ENCODE measurements around the gene SCART1. TPM values are rescaled to one million over a fixed set of nuclear protein-coding genes. Genes with fewer than 3 reads are reported as not detected.

SCART1 gene
- total and polyA plus RNA-seq, 2 donors (not counting 3 experiments of a cell fraction or from before 2014, with no cell fraction given), result 0.90 to 1.0 TPM

DNA sequence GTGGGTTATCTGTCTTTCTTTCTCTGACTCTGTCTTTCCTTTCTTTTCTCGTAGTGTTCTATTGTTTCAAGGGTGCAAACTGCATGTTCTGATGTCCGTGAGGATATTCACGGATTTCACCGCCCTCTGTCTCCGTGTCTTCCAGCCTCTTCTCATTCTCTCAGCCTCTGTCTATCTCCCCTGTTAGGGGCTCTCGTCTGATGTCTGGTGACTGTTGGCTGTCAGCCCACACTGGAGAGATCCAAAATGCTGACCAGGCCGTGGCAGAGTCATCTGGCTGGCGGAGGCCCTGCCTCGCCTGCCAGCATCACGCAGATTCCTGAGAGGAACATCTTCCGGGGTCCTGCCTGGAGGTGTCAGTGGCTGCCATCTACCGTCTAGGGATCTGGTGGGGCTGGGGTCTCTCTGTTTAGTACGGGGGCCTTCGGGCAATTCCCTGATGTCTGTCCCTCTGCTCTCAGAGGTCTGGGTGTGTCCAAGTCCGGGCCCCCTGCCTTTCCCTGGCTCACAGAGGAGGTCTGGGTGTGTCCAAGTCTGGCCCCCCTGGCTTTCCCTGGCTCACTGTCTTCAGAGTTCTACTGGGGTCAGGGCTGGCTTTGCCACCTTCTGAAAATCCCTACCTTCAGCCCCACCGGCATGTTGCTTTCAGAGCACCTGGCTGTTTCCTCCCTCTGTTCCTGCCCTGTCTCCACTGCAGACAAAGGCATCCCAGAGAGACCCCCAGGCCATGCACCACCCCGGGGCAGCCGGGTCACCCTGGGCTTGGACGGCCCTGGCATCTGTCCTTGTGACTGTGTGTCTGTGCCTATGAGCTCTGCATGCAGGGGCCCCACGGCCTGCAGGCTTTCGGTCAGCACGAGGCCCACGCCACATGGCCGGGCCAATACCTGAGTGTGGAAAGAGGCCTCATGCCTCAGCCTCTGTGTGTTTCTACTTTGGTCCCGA, 14.0 kb upstream of the SCART1 start:
- FAIRE-seq, result no peak
- Histone ChIP-seq H3K9me1 (replicated peaks; ENCODE audit: control insufficient read depth, extremely low read depth, insufficient read depth, low read length) (no peaks in the 10 kb centered on the region), H3K4me2 (ENCODE audit: insufficient read depth, low read length) (no peak overlapping the region), H3K27me3 (ENCODE audit: control insufficient read depth in 2 of 2, insufficient read depth in 2 of 2, low read length in 2 of 2) (no peaks in the 10 kb centered on the region), H3K36me3 (ENCODE audit: control insufficient read depth in 2 of 2, extremely low read depth in 1 of 2, insufficient read depth in 2 of 2, low read length in 2 of 2) (no peaks in the 10 kb centered on the region), H3K9me3 (replicated peaks; ENCODE audit: control insufficient read depth, insufficient read depth, low read length) (no peaks in the 10 kb centered on the region), H3K27ac (ENCODE audit: insufficient read depth, low read depth, low read length) (no peak overlapping the region), H3K9ac (replicated peaks; ENCODE audit: extremely low read depth, insufficient read depth, low read length) (no peak overlapping the region), H3K4me3 (replicated peaks in 1 of 3; ENCODE audit: insufficient read depth in 1 of 3, low read depth in 1 of 3, low read length in 3 of 3) (no peak overlapping the region), H4K20me1 (replicated peaks; ENCODE audit: control insufficient read depth, extremely low read depth, insufficient read depth, low read length) (no peaks in the 10 kb centered on the region), H3K79me2 (ENCODE audit: control insufficient read depth, insufficient read depth, low read length) (no peaks in the 10 kb centered on the region), H2AFZ (ENCODE audit: low read depth, low read length) (no peak overlapping the region), H3K4me1 (ENCODE audit: control insufficient read depth, extremely low read depth, insufficient read depth, low read length) (no peaks in the 10 kb centered on the region)
- POLR2A ChIA-PET, result no interaction called here
- intact Hi-C loops (cut with micrococcal nuclease) (loop anchor here (5.0 kb wide), 2 partner anchors 58 to 112 kb away; no protein-coding TSS in a partner anchor), dilution Hi-C loops (cut with MboI; ENCODE audit: extremely low pct_ligation_motif_present, low sequenced_read_pairs) (no loop called here)
- DNase-seq (ENCODE audit: low read depth, low spot score), result no peak
- TF ChIP-seq CTCF (IDR thresholded peaks at IDR 0.05; ENCODE audit: extremely low read depth in 1 of 2, insufficient read depth in 1 of 2, low read depth in 1 of 2, low read length in 2 of 2) (no peak), GATA2 (IDR thresholded peaks at IDR 0.05; ENCODE audit: insufficient read depth, insufficient read length, low read depth, low read length) (no peak), EZH2 (IDR thresholded peaks at IDR 0.05; ENCODE audit: borderline replicate concordance, low read depth, low read length, severe bottlenecking) (no peak), POLR2A (IDR thresholded peaks at IDR 0.05; ENCODE audit: low read depth, low read length) (no peak), POLR2AphosphoS5 (IDR thresholded peaks at IDR 0.05; ENCODE audit: insufficient read depth, low read depth, low read length) (no peak), JUN (IDR thresholded peaks at IDR 0.05; ENCODE audit: borderline replicate concordance, insufficient read depth, insufficient read length, low read depth) (no peak), MAX (IDR thresholded peaks at IDR 0.05; ENCODE audit: insufficient read depth, insufficient read length) (no peak), FOS (IDR thresholded peaks at IDR 0.05; ENCODE audit: borderline replicate concordance, insufficient read depth, low read length) (no peak), MYC (IDR thresholded peaks at IDR 0.05; ENCODE audit: low read depth, low read length) (no peak)
- no TSS peak for BruUV-seq (replicated peaks)
- CTCF ChIA-PET, result interaction anchor here (0.8 to 1.1 kb wide), 5 partner anchors 15 to 110 kb away, joined by 3 to 4 read pairs (median 3); no protein-coding TSS in a partner anchor
